NT2/D1 (cell line): Measurements from ENCODE around the gene PSMD3.

Experiments used
- SUZ12 ChIP-seq: IDR thresholded peaks from 2 replicates; pipeline ENCODE4 v1.6.1; 2011; ENCODE audit not compliant: insufficient read length, insufficient read depth; ENCODE audit errors: extremely low read depth
- YY1 ChIP-seq: IDR thresholded peaks from 2 replicates; pipeline ENCODE4 v1.6.1; 2011; ENCODE audit not compliant: insufficient read length, insufficient read depth

- TF ChIP-seq YY1 (no peak), SUZ12 (no peak)
Measured at GRCh38 chr17:40033339-40033738, 52.7 kb downstream of the PSMD3 start.
